ENCODE data around the gene CYP4F12.

The CYP4F12 gene

GRCh38 chr19:15727724-15728123, 54.8 kb downstream of the CYP4F12 start, which contains the start of gene OR10H2:
Gene OR10H2 (plus strand): TSS chr19:15728024. CDS start chr19:15728044, 20 bp downstream.
- no peak for DNase-seq (ENCODE audit: low read depth in 2 of 2)
- TF ChIP-seq CTCF (IDR thresholded peaks at IDR 0.05; ENCODE audit: low read depth, low read length) = no peak
- H3K4me3 ChIP-seq (replicated peaks in 1 of 2; ENCODE audit: low read depth in 2 of 2, low read length in 2 of 2) = no peak within 1 kb of the TSS

DNA sequence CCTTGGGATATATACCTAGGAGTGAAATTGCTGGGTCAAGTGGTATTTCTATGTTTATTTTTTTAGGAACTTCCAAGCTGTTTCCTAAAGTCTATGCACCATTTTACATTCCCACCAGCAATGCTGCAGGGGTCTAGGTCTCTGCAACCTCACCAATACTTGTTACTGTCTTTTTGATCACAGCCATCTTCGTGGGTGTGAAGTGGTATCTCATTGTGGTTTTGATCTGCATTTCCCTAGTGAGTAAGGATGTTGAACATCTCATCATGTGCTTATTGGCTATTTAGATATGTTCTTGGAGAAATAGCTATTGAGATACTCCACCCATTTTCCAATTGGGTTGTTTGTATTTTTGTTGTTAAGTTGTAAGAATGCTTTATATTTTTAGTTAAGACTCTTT, 57.7 kb downstream of the CYP4F12 start:
- TF ChIP-seq CTCF (IDR thresholded peaks at IDR 0.05; ENCODE audit: low read depth, low read length) = no peak
- no peak for DNase-seq (ENCODE audit: low read depth in 2 of 2)
- H3K4me3 ChIP-seq (replicated peaks in 1 of 2; ENCODE audit: low read depth in 2 of 2, low read length in 2 of 2) = no peak overlapping the region

DNA sequence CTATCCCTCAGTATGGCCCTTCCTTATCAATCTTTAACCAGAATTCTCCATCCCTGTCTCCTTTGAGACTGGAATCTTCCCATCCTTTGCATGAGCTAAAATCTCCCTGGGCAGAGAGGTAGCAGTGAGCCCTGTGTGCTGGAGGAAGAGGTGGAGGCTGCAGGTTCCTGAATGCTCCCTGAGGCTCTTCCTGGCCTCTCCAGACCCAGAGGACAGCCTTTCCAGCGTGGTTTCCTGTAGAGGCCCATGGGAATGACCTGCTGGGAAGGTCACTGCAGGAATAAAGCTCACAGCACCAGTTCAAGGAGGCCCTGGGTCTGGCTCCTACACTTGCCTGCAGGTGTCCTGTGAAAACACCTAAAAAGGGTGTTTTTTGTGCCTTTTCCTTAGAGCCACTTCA, 59.5 kb downstream of the CYP4F12 start:
- no peak for TF ChIP-seq CTCF (IDR thresholded peaks at IDR 0.05; ENCODE audit: low read depth, low read length)
- H3K4me3 ChIP-seq (replicated peaks in 1 of 2; ENCODE audit: low read depth in 2 of 2, low read length in 2 of 2) = no peak overlapping the region
- no peak for DNase-seq (ENCODE audit: low read depth in 2 of 2)

DNA sequence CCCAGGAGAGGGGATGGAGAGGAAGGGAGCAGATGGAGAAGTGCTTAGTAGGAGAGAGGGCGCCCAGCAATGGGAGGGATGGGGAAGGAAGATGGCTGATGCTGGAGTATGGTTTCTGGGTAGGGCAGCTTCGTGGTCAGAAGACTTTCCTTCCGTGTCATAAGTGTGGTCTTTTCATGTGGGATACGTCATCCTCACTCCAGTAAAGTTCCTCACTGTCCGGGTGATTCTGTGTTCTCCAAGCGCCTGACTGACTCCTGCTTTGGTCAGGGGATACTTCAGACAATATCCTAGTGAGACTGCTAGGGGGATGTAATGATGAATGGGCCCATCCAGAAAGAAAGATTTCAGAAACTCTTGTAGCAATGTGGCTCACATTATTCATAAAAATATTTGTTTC, 61.0 kb downstream of the CYP4F12 start:
- no peak for DNase-seq (ENCODE audit: low read depth in 2 of 2)
- no peak for TF ChIP-seq CTCF (IDR thresholded peaks at IDR 0.05; ENCODE audit: low read depth, low read length)
- H3K4me3 ChIP-seq (replicated peaks in 1 of 2; ENCODE audit: low read depth in 2 of 2, low read length in 2 of 2) = no peak overlapping the region

DNA sequence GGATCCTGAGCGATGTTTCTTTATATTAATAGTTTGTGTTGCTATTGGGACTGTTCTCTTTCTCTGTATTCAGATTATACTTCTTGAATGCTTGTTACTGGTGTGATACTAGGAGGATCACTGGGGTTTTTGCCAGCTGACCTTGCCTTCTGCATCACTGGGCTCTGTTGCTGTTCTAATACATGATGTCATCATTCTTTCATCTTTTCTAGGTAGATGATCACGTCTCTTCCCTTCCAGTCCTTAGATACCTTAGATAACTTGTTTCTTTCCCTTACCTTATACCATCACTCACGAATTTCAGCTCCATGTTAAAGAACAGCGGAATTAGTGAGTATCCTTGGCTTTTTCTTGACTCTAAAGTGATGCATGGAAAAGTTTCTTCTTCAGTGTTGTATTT, 64.8 kb downstream of the CYP4F12 start, which contains the start of gene OR10H3:
TSS of gene OR10H3 (plus strand) at position 264 of the 400 bp plus-strand sequence. CDS start 3,408 bp downstream, outside the sequence.
- no peak for TF ChIP-seq CTCF (IDR thresholded peaks at IDR 0.05; ENCODE audit: low read depth, low read length)
- H3K4me3 ChIP-seq (replicated peaks in 1 of 2; ENCODE audit: low read depth in 2 of 2, low read length in 2 of 2) = no peak within 1 kb of the TSS
- no peak for DNase-seq (ENCODE audit: low read depth in 2 of 2)

- H3K4me3 ChIP-seq (replicated peaks in 1 of 2; ENCODE audit: low read depth in 2 of 2, low read length in 2 of 2) = no peak overlapping the region
- no peak for TF ChIP-seq CTCF (IDR thresholded peaks at IDR 0.05; ENCODE audit: low read depth, low read length)
- DNase-seq (ENCODE audit: low read depth in 2 of 2) = no peak
Measured at GRCh38 chr19:15740785-15741184, 67.9 kb downstream of the CYP4F12 start.

All from cardiac fibroblast (primary cell).